Measurements from ENCODE around the gene DCAF6.

Gene DCAF6

DNA sequence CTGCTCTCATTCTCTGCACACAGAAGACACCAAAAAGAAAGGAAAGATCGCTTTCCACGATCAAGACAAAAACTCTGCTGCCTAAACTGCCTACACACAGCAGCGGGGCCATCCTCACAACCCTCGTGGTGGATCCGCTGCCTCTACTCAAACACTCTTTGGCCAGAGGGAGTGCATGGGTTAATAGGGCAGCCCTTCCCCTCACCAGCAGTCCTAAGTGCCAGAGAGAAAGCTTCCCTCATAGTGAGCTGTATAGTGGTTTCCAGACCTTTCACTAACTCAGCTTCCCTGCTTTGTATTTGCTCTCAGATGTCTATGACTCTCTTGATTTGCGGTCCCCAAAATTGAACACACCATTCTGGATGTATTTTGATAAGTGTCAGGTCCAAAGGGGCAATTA is 169.4 kb downstream of the DCAF6 start:
- Histone ChIP-seq H3K27me3 (ENCODE audit: control insufficient read depth, insufficient read depth, low read length) (no peaks in the 10 kb centered on the region), H3K36me3 (ENCODE audit: control insufficient read depth, insufficient read depth, low read length) (peaks cover 6% of the 10 kb centered on the region), H3K9ac (ENCODE audit: low read length) (no peak overlapping the region), H3K4me1 (ENCODE audit: control insufficient read depth, insufficient read depth, low read length) (peaks cover 6% of the 10 kb centered on the region; the same call in 1 of the 2 replicates), H3K4me3 (ENCODE audit: low read depth, low read length) (no peak overlapping the region), H3K27ac (ENCODE audit: low read depth, low read length) (no peak overlapping the region), H3K9me3 (ENCODE audit: control insufficient read depth, insufficient read depth, low read depth, low read length) (no peaks in the 10 kb centered on the region)

DNA sequence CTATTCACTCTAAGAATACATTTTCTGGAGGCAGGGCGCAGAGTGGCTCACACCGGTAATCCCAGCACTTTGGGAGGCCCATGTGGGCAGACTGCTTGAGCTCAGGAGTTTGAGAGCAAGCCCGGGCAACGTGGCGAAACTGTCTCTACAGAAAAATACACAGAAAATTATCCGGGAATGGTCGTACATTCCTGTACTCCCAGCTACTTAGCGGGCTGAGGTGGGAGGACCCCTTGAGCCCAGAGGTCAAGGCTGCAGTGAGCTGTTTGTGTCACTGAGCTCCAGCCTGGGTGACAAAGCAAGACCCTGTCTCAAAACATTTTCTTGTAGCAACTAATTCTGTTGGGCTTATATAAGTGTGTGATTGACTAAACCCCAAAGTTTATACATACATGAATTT is 169.8 kb downstream of the DCAF6 start:
- Histone ChIP-seq H3K4me1 (ENCODE audit: control insufficient read depth, insufficient read depth, low read length) (peaks cover 9% of the 10 kb centered on the region), H3K27me3 (ENCODE audit: control insufficient read depth, insufficient read depth, low read length) (no peaks in the 10 kb centered on the region), H3K9ac (ENCODE audit: low read length) (no peak overlapping the region), H3K4me3 (ENCODE audit: low read depth, low read length) (no peak overlapping the region), H3K36me3 (ENCODE audit: control insufficient read depth, insufficient read depth, low read length) (peaks cover 6% of the 10 kb centered on the region), H3K9me3 (ENCODE audit: control insufficient read depth, insufficient read depth, low read depth, low read length) (no peaks in the 10 kb centered on the region), H3K27ac (ENCODE audit: low read depth, low read length) (no peak overlapping the region)

DNA sequence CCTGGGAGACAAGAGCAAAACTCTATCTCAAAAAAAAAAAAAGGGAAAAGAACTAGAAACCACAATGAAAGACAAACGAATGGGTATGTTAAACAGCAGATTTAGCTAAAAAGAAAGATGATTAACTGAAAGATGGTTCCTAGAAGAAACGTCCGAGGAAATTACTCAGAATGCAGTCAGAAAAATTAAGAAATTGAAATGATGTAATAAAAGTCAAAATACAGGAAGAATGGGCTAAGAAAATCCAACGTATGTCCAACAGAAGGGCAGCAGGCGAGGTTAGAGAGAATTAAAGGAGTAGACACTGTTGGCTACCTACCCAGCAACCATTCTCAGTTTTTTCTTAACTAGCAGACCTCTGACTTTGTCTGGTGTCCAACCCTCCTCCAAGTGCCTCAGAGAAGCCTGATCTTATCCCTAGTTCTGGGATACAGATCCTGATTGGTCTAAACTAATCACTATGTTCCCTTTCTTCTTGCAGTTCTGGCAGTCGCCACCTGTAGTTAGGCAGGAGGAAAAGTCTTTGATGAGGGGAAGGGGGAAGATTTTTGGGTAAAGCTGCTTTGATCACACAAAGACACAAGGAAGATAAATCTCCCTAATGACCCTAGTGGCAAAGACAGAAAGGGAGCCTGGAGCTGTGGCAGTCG is 174.5 kb downstream of the DCAF6 start:
- no peak overlapping the region for H3K27ac ChIP-seq (ENCODE audit: low read depth, low read length)
- peaks cover 9% of the 10 kb centered on the region for H3K4me1 ChIP-seq (ENCODE audit: control insufficient read depth, insufficient read depth, low read length)
- no peaks in the 10 kb centered on the region for H3K9me3 ChIP-seq (ENCODE audit: control insufficient read depth, insufficient read depth, low read depth, low read length)
- H3K27me3 ChIP-seq (ENCODE audit: control insufficient read depth, insufficient read depth, low read length), result no peaks in the 10 kb centered on the region
- H3K4me3 ChIP-seq (ENCODE audit: low read depth, low read length), result no peak overlapping the region
- H3K36me3 ChIP-seq (ENCODE audit: control insufficient read depth, insufficient read depth, low read length), result no peaks in the 10 kb centered on the region
- H3K9ac ChIP-seq (ENCODE audit: low read length), result no peak overlapping the region

DNA sequence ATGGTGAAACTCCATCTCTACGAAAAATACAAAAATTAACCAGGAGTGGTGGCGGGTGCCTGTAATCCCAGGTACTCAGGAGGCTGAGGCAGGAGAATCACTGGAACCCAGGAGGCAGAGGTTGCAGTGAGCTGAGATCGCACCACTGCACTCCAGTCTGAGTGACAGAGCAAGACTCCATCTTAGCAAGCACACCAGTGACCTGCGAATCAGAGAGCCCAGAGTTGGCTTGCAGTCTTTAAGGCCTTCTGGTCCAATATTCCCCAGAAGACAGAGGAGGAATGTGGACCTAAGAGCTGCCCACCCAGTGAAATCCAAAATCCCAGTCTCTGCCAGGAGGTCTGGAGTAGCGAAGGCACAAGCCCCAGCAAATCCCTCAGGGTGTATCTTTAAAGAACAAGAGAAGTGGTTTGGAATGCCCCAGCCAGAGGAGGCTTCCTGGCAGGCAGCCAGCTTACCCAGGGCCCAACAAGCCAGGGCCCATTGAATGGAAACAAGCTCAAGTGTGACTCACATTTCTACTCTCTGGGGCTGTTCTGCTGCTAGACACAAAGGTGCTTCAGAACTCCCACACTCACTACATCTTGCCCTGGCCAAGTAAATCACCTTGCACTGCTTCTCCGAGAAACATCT is 176.3 kb downstream of the DCAF6 start:
- Histone ChIP-seq H3K36me3 (ENCODE audit: control insufficient read depth, insufficient read depth, low read length) (no peaks in the 10 kb centered on the region), H3K27ac (ENCODE audit: low read depth, low read length) (no peak overlapping the region), H3K9ac (ENCODE audit: low read length) (no peak overlapping the region), H3K27me3 (ENCODE audit: control insufficient read depth, insufficient read depth, low read length) (no peaks in the 10 kb centered on the region), H3K4me3 (ENCODE audit: low read depth, low read length) (no peak overlapping the region), H3K4me1 (ENCODE audit: control insufficient read depth, insufficient read depth, low read length) (peaks cover 6% of the 10 kb centered on the region; the same call in 1 of the 2 replicates), H3K9me3 (ENCODE audit: control insufficient read depth, insufficient read depth, low read depth, low read length) (no peaks in the 10 kb centered on the region)

DNA sequence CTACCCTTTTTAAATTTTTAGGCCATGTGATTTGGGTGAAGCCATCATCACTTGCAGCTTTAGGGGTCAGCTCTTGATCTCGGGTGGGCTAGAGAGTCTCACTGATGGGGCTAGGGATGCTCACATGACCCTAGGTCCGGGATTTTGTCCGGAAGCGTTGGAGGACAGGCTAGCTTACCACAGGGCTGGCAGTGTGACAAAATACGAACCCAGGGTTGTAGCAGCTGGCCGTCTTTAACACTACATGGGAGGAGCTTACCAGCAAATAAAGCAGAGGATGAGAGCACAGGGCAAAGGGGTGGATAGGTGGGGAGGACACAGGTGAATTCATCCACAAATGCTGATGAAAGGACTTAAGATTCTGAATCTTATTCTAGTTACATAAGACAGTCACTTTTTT is 178.4 kb downstream of the DCAF6 start:
- Histone ChIP-seq H3K4me1 (ENCODE audit: control insufficient read depth, insufficient read depth, low read length) (peaks cover 6% of the 10 kb centered on the region; the same call in 1 of the 2 replicates), H3K9ac (ENCODE audit: low read length) (no peak overlapping the region), H3K4me3 (ENCODE audit: low read depth, low read length) (no peak overlapping the region), H3K36me3 (ENCODE audit: control insufficient read depth, insufficient read depth, low read length) (peaks cover 4% of the 10 kb centered on the region; the same call in 1 of the 2 replicates), H3K27me3 (ENCODE audit: control insufficient read depth, insufficient read depth, low read length) (no peaks in the 10 kb centered on the region), H3K9me3 (ENCODE audit: control insufficient read depth, insufficient read depth, low read depth, low read length) (peaks cover 6% of the 10 kb centered on the region), H3K27ac (ENCODE audit: low read depth, low read length) (no peak overlapping the region)

DNA sequence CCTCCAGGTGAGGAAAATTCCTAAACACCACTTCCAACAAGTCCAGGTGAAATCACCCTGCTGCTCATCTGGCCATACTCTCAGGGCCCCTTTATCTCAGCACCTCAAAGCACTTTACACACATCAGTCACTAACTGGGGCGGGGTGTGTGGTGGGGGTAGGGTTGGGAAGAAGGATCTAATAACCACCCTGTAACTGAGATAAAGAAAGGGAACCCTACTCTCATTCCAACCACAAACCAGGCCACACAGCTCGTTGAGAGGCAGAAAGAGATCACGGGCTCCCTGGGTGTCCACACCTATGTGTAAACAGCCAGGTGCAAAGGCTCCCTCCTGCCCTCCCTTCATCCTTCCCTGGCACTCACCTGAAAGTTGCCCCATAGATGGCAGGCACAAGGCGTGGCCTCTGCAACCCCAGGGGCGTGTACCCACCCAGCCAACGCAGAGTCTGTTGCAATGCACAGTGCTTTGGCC is 179.9 kb downstream of the DCAF6 start:
- peaks cover 8% of the 10 kb centered on the region for H3K9me3 ChIP-seq (ENCODE audit: control insufficient read depth, insufficient read depth, low read depth, low read length)
- no peak overlapping the region for H3K4me3 ChIP-seq (ENCODE audit: low read depth, low read length)
- peaks cover 4% of the 10 kb centered on the region; the same call in 1 of the 2 replicates for H3K36me3 ChIP-seq (ENCODE audit: control insufficient read depth, insufficient read depth, low read length)
- H3K27me3 ChIP-seq (ENCODE audit: control insufficient read depth, insufficient read depth, low read length), result no peaks in the 10 kb centered on the region
- peaks cover 1% of the 10 kb centered on the region; the same call in 1 of the 2 replicates for H3K4me1 ChIP-seq (ENCODE audit: control insufficient read depth, insufficient read depth, low read length)
- no peak overlapping the region for H3K9ac ChIP-seq (ENCODE audit: low read length)
- no peak overlapping the region for H3K27ac ChIP-seq (ENCODE audit: low read depth, low read length)

DNA sequence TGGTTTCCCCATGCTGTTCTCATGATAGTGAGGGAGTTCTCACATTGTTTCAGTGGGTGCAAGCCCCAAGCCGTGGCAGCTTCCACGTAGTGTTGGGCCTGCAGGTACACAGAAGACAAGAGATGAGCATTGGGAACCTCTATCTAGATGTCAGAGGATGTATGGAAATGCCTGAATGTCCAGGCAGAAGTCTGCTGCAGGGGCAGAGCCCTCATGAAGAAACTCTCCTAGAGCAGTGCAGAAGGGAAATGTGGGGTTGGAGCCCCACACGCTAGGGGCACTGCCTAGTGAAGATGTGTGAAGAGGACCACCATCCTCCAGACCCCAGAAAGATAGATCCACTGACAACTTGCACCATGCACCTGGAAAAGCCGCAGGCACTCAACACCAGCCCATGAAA is 183.3 kb downstream of the DCAF6 start:
- no peaks in the 10 kb centered on the region for H3K27me3 ChIP-seq (ENCODE audit: control insufficient read depth, insufficient read depth, low read length)
- peaks cover 8% of the 10 kb centered on the region for H3K9me3 ChIP-seq (ENCODE audit: control insufficient read depth, insufficient read depth, low read depth, low read length)
- H3K36me3 ChIP-seq (ENCODE audit: control insufficient read depth, insufficient read depth, low read length), result peaks cover 4% of the 10 kb centered on the region; the same call in 1 of the 2 replicates
- H3K27ac ChIP-seq (ENCODE audit: low read depth, low read length), result no peak overlapping the region
- no peak overlapping the region for H3K4me3 ChIP-seq (ENCODE audit: low read depth, low read length)
- H3K4me1 ChIP-seq (ENCODE audit: control insufficient read depth, insufficient read depth, low read length), result no peaks in the 10 kb centered on the region; the same call in 1 of the 2 replicates
- H3K9ac ChIP-seq (ENCODE audit: low read length), result no peak overlapping the region

DNA sequence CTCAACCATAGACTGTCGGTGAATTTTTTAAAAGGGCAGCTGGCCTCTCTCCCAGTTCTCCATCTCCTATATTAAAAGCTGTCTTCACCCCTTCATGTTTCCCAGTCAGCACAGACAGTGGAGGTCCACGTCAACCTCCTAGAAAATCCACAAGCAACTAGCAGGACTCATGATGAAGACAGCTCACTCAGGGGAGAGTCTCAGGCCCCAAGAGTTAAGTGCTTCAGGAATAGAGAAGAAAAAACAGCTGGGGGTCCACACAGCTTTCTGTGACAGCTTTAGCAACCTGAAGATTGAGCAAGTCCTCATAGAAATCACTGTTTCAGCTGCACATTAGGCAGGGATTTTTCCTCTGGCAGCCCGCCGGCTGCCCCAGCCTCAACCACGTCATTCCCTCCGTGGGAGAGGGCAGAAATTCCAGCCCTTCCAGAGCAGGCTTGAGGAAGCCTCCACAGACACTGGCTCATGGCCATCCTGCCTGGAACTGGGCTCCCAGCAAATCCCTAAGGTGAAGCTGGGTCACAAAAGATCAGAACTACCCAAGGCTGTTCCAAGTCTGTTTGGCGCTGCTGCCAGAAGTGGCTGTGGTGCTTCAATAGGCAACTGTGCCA is 185.0 kb downstream of the DCAF6 start:
- no peak overlapping the region for H3K9ac ChIP-seq (ENCODE audit: low read length)
- H3K27ac ChIP-seq (ENCODE audit: low read depth, low read length), result no peak overlapping the region

DNA sequence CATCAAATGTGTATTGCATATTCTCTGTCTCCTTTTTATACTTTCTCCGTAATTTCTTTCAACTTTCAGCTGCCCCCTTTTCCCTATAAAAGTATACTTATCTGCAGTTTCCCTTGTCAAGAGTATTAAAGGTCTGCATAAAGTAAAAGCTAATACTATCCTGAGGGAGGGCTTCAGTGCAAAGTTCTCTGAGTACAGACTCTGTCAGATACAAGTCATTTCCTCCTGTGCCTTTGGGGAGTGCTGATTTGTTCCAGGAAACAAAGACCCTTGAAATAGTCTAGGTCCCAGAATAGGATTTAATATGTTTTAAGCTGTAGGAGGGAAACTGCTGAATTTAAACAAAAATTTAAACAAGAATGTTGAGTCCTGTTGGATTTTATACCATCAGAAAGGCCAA is 188.6 kb downstream of the DCAF6 start:
- Histone ChIP-seq H3K4me3 (ENCODE audit: low read depth, low read length) (no peak overlapping the region), H3K4me1 (ENCODE audit: control insufficient read depth, insufficient read depth, low read length) (no peaks in the 10 kb centered on the region; the same call in 1 of the 2 replicates), H3K27ac (ENCODE audit: low read depth, low read length) (no peak overlapping the region), H3K9ac (ENCODE audit: low read length) (no peak overlapping the region), H3K9me3 (ENCODE audit: control insufficient read depth, insufficient read depth, low read depth, low read length) (peaks cover 6% of the 10 kb centered on the region; the same call in 1 of the 2 replicates), H3K27me3 (ENCODE audit: control insufficient read depth, insufficient read depth, low read length) (no peaks in the 10 kb centered on the region), H3K36me3 (ENCODE audit: control insufficient read depth, insufficient read depth, low read length) (peaks cover 7% of the 10 kb centered on the region; the same call in 1 of the 2 replicates)

More for the DNA sequence above, 185.0 kb downstream of the DCAF6 start:
- Histone ChIP-seq H3K4me1 (ENCODE audit: control insufficient read depth, insufficient read depth, low read length) (no peaks in the 10 kb centered on the region; the same call in 1 of the 2 replicates), H3K4me3 (ENCODE audit: low read depth, low read length) (no peak overlapping the region), H3K36me3 (ENCODE audit: control insufficient read depth, insufficient read depth, low read length) (peaks cover 4% of the 10 kb centered on the region; the same call in 1 of the 2 replicates), H3K9me3 (ENCODE audit: control insufficient read depth, insufficient read depth, low read depth, low read length) (peaks cover 8% of the 10 kb centered on the region), H3K27me3 (ENCODE audit: control insufficient read depth, insufficient read depth, low read length) (no peaks in the 10 kb centered on the region)
